Testis (tissue), 3 donors: Measurements from ENCODE around the gene IBTK. TPM values are rescaled to one million over a fixed set of nuclear protein-coding genes. Genes with fewer than 3 reads are reported as not detected.
"Not testable (repeated sequence)": the region's sequence is repeated elsewhere in the genome, so short reads cannot be mapped to it uniquely, and the experiment has no call there.

Source experiments
- DNase-seq: peaks from one replicate; pipeline ENCODE4 v3.0.0-alpha.2; 2019
- H3K27ac ChIP-seq, 2 donors: fragments of 200-600 bp; sonication (generic); one replicate each; pipeline ENCODE4 v1.5.1; 2019
- H3K27me3 ChIP-seq: fragments of 200-600 bp; sonication (generic); one replicate; pipeline ENCODE4 v1.5.1; 2019
- H3K36me3 ChIP-seq: fragments of 200-600 bp; sonication (generic); one replicate; pipeline ENCODE4 v1.5.1; 2017; ENCODE audit warnings: low read depth; ENCODE audit errors: missing control alignments
- H3K4me1 ChIP-seq: fragments of 200-600 bp; sonication (generic); one replicate; pipeline ENCODE4 v1.5.1; 2019
- H3K4me3 ChIP-seq, 2 donors: fragments of 200-600 bp; sonication (generic); one replicate each; pipeline ENCODE4 v1.5.1; 2017 to 2019
- H3K9me3 ChIP-seq: fragments of 200-600 bp; sonication (generic); one replicate; pipeline ENCODE4 v1.5.1; 2017
- CTCF ChIP-seq, 3 experiments: fragments of 450-650 bp in 2 of 3; fragments of 200-600 bp in 1 of 3; sonication (generic) in 1 of 3; IDR thresholded peaks; one replicate each; pipeline ENCODE4 v1.5.1; 2016 to 2019; ENCODE audit warnings: antibody characterized with exemption in 3 of 3, mild to moderate bottlenecking in 2 of 3, moderate library complexity in 1 of 3
- POLR2A ChIP-seq: fragments of 450-650 bp; IDR thresholded peaks from one replicate; pipeline ENCODE4 v1.6.1; 2017; ENCODE audit warnings: antibody characterized with exemption, mild to moderate bottlenecking, moderate library complexity
- WGBS, 2 donors: methylation state at CpG; one replicate each; pipeline ENCODE4 v1.1.5; 2018; 5-methylcytosine and 5-hydroxymethylcytosine counted together
- intact Hi-C: fragments of 100-400 bp; cut with DNase I; formaldehyde crosslinking; loops from one replicate; pipeline ENCODE4 v1.15.1; 2023; ENCODE audit warnings: low total_unique reads
- polyA plus RNA-seq: library from polyadenylated mRNA; stranded (reverse); fragments of 350-450 nt; fragmentation: Illumina TruSeq; extraction: RNeasy Lipid Tissue Mini Kit (QIAGEN cat#74804); gene quantifications from one replicate; pipeline ENCODE4 v1.2.3, GENCODE V29; 2014; ENCODE audit warnings: low read depth, low replicate concordance; ENCODE audit not compliant: insufficient read depth
- total RNA-seq, 2 donors: library from RNA; depleted of rRNA; stranded (reverse); fragments of >200 nt; gene quantifications; one replicate each; pipeline ENCODE4 v1.2.3, GENCODE V29; 2016

Gene IBTK
- total and polyA plus RNA-seq, 3 donors from 2014 or later = 13.8 to 26.6 (median 23.9) TPM

- no peak for DNase-seq
- intact Hi-C loops = no loop called here
- no peak overlapping the region for H3K4me3 ChIP-seq
- no peaks in the 10 kb centered on the region for H3K36me3 ChIP-seq
- H3K9me3 ChIP-seq = no peaks in the 10 kb centered on the region
- H3K27ac ChIP-seq = peak overlapping the region in 1 of 2 donors; percentile 8
- H3K4me1 ChIP-seq = no peaks in the 10 kb centered on the region
- no peaks in the 10 kb centered on the region for H3K27me3 ChIP-seq
- TF ChIP-seq CTCF (IDR thresholded peaks at IDR 0.05) = no peak
- whole genome bisulfite sequencing, 2 donors = 63 to 65% methylated on average over 4 of the region's 4 CpGs
Measured at GRCh38 chr6:82197784-82198183, 49.8 kb downstream of the IBTK start.

- intact Hi-C loops, H3K27ac ChIP-seq, H3K36me3 ChIP-seq, DNase-seq, H3K27me3 ChIP-seq, H3K4me3 ChIP-seq, H3K4me1 ChIP-seq, H3K9me3 ChIP-seq: not testable (repeated sequence)
- WGBS, 2 donors = 84 to 86% methylated on average over 5 of the region's 5 CpGs
Measured at GRCh38 chr6:82197245-82197644, 50.3 kb downstream of the IBTK start.

- Histone ChIP-seq H3K4me3 (no peak overlapping the region), H3K27me3 (no peaks in the 10 kb centered on the region), H3K4me1 (no peaks in the 10 kb centered on the region), H3K27ac (no peak overlapping the region), H3K9me3 (no peaks in the 10 kb centered on the region), H3K36me3 (no peaks in the 10 kb centered on the region)
- no peak for DNase-seq
- intact Hi-C loops = no loop called here
- TF ChIP-seq CTCF (IDR thresholded peaks at IDR 0.05) (no peak), POLR2A (no peak)
Measured at GRCh38 chr6:82196161-82196560, 51.4 kb downstream of the IBTK start.

GRCh38 chr6:82195619-82196018, 51.9 kb downstream of the IBTK start:
- intact Hi-C loops = no loop called here
- 63 to 72% methylated on average over 4 of the region's 4 CpGs for WGBS, 2 donors
- TF ChIP-seq POLR2A (no peak), CTCF (IDR thresholded peaks at IDR 0.05) (no peak)
- Histone ChIP-seq H3K27me3 (no peaks in the 10 kb centered on the region), H3K27ac (no peak overlapping the region), H3K36me3 (no peaks in the 10 kb centered on the region), H3K4me1 (no peaks in the 10 kb centered on the region), H3K9me3 (no peaks in the 10 kb centered on the region), H3K4me3 (no peak overlapping the region)
- no peak for DNase-seq

GRCh38 chr6:82185948-82186535, 61.5 kb downstream of the IBTK start:
- DNase-seq = no peak
- Histone ChIP-seq H3K4me3 (no peak overlapping the region), H3K27me3 (no peaks in the 10 kb centered on the region), H3K36me3 (no peaks in the 10 kb centered on the region), H3K27ac (no peak overlapping the region), H3K4me1 (no peaks in the 10 kb centered on the region), H3K9me3 (no peaks in the 10 kb centered on the region)
- 78 to 88% methylated on average over 3 of the region's 3 CpGs for WGBS, 2 donors
- TF ChIP-seq POLR2A (no peak), CTCF (IDR thresholded peaks at IDR 0.05) (no peak)
- intact Hi-C loops = no loop called here
